NCI-H748 treated with DMSO at 0.1 percent for 48 hours (cell line): ENCODE results near the gene GEMIN2.
A peak's percentile ranks its signal among the peaks of the same experiment; 100 is the strongest.
"Not testable (repeated sequence)": the region's sequence is repeated elsewhere in the genome, so short reads cannot be mapped to it uniquely, and the experiment has no call there.

Source experiments
- DNase-seq: peaks from one replicate; lab custom pipeline; 2025; lab: John Stamatoyannopoulos, UW

The GEMIN2 gene

GRCh38 chr14:39109893-39110715, 4.0 kb upstream of the GEMIN2 start:
- no peak for DNase-seq

GRCh38 chr14:39113685-39114072, 444 bp upstream of the GEMIN2 start:
- DNase-seq: no peak

DNA sequence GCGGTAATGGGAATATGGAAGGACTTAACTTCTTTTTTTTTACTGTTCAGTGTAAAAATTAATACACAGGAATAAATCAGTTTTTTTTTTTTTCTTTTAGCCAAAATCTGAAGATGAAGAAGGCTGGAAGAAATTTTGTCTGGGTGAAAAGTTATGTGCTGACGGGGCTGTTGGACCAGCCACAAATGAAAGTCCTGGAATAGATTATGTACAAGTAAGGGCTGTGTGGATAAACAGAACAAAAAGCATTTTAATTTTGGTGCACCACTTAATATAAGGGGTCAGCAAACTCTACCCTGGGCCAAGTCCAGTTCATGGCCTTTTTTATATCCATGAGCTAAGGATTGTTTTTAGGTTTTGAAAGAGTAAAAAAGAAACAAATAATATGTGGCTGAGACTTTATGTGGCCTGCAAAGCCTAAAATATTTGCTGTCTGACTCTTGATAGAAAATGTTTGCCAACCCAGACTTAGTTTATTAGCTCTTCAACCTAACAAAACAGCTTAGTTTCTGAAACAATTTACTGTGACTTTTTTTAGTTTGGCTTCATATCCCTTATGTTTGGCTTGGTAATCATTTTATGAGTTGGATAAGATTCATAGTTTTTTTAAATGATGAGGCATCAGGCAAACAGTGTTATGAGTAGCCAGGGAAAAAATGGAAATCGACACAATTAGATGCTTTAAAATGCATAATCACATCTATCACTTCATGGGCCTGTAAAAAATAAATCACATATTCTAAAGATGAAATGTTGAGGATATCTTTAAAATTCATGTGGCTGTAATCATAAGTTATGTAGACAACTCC, 8.4 kb downstream of the GEMIN2 start:
- no peak for DNase-seq

- not testable (repeated sequence) for DNase-seq
These were observed 23.7 kb downstream of the GEMIN2 start for GRCh38 chr14:39137835-39138234.

DNA sequence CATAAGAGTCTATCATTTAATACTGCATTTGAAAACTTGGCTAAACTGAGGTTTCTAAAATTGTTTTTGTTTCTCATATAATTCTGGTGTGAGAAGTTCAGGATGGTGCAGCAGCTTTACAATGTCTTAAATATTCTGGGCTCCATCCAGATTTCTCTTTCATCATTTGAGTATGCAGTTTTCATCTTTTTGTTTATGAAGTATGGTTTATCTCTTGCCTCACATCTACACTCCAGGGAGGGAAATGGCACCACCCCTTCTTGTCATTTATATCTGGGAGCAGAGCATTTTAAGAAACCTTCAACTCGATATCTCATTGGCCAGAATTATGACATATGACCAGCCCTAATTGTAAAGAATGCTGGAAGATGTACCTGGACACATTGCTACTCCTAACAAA, 24.3 kb downstream of the GEMIN2 start:
- DNase-seq: no peak

- DNase-seq: no peak
These were observed 26.0 kb downstream of the GEMIN2 start for GRCh38 chr14:39140170-39140569.

- DNase-seq: not testable (repeated sequence)
These were observed 27.5 kb downstream of the GEMIN2 start for GRCh38 chr14:39141623-39142022.

GRCh38 chr14:39143226-39143625, 29.1 kb downstream of the GEMIN2 start:
- DNase-seq: not testable (repeated sequence)

DNA sequence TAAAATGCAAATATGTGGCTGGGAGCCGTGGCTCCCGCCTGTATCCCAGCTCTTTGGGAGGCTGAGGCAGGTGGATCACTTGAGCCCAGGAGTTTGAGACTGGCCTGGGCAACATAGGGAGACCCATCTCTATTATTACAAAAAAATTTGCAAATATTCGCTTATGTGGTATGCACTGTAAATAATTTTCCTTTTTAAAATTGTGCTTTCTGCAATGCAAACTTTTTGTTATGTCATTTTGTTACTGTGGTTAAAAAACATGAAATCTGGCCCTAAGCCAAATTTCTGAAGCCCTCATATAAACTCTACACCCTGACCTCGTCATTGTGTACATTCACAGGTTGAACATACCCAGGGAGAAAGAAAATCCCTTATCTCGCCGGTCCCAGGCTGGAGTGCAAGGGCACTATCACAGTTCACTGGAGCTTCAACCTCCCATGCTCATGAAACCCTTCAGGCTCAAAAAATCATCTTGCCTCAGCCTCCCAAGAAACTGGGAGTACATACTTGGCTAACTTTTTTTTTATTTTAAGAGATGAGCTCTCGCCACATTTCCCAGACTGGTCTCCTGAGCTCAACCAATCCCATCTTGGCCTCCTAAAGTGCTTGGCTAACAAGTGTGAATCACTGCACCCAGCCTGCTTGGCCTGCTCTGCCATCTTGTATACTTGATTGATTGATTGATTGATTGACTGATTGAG, 31.3 kb downstream of the GEMIN2 start:
- no peak for DNase-seq

DNA sequence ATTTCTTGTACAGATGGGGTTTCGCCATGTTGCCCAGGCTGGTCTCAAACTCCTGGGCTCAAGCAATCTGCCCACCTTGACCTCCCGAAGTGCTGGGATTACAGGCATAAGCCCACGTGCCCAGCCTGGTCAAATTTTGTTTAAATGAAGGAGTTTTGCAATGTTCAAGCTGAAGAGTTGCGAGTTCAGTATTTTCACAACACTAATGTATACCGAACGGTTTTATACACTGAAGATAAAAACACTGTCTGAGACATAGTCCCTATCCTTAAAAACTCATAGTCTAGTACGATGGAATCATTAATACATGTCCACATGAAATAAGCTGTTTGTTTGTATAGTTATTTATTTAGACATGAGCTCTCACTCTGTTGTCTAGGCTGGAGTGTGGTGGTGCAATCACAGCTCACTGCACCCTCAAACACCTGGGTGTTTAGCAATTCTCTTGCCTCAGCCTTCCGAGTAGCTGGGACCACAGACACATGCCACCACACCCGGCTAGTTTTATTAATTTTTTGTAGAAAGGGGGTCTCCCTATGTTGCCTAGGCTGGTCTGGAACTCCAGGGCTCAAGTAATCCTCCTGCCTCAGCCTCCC, 40.6 kb downstream of the GEMIN2 start:
- DNase-seq: no peak

DNA sequence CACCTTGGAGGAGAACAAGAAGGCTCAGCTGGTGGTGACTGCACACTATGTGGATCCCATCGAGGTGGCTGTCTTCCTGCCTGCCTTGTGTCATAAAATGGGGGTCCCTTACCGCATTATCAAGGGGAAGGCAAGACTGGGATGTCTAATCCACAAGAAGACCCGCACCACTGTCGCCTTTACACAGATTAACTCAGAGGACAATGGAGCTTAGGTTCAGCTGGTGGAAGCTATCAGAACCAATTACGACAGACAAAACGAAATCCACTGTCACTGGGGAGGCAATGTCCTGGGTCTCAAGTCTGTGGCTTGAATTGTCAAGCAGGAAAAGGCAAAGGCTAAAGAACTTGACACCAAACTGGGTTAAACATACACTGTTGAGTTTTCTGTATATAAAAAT, 43.4 kb downstream of the GEMIN2 start:
- DNase-seq: no peak

- no peak for DNase-seq
These were observed 44.2 kb downstream of the GEMIN2 start for GRCh38 chr14:39158222-39158858.

DNA sequence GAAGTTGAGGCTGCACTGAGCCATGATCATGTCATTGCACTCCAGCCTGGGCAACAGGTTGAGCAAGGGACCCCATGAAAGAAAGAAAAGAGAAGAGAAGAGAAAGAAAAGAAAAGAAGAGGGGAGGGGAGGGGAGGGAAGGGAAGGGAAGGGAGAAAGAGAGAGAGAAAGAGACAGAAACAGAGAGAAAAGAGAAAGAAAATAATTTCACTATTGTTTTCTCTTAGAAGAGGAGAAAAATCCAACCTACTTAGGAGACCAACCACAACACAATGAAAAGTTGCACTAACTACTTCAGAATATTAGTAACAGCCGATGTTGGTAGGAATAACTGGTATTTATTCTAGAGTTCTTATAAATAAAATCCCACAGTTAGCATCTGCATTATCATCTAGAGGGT, 46.4 kb downstream of the GEMIN2 start:
- no peak for DNase-seq

DNA sequence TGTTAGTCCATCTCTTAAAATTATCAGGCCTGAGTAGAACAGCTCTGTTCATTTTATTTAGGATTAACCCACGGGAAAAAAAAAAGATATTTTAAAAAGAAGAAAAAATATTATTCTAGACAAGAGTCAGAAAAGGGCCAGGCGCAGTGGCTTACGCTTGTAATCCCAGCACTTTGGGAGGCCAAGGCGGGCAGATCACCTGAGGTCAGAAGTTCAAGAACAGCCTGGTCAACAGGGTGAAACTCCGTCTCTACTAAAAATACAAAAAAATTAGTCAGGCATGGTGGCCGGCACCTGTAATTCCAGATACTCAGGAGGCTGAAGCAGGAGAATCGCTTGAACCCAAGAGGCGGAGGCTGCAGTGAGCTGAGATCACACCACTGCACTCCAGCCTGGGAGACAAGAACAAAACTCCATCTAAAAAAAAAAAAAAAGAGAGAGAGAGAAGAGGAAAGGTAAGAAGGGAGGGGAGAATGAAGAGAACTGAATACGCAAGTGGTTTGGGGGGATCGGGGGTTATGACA, 53.7 kb downstream of the GEMIN2 start:
- not testable (repeated sequence) for DNase-seq

DNA sequence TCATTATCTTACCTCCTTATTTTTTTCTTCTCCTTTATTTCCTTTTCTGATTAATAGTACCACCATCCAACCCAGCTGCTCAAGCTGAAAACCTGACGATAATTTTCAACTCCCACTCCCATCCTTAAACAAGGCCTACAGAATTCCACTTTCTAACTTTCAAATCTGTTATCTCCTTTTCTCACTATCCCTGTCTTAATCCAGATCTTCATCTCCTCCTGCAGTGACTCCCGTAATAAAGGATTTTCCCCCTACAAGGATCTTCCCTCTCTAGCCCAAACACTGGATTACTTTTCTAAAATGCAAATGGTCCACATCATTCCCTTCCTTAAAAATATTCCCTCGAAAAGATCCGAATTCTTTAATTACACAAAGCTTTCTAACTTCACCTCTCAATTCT, 54.5 kb downstream of the GEMIN2 start:
- DNase-seq: no peak

DNA sequence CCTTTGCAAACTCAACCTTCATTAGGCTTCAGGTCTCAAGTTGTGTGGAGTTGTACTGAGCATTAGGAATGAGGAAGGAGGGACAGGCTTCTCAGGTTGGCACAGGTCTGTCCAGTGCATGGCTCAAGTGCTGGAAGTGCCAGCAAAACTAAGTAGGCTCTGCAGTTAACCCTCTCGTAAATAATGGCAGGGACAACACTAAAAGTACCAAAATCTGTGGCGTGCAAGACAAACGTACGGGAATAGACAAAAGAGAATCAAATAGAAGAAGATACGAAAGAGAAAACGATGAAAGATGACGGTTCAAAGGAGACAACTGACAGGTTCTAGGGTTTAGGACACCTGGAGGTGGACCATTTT, 55.4 kb downstream of the GEMIN2 start:
- no peak for DNase-seq

- no peak for DNase-seq
These were observed 59.1 kb downstream of the GEMIN2 start for GRCh38 chr14:39173198-39173597.

DNA sequence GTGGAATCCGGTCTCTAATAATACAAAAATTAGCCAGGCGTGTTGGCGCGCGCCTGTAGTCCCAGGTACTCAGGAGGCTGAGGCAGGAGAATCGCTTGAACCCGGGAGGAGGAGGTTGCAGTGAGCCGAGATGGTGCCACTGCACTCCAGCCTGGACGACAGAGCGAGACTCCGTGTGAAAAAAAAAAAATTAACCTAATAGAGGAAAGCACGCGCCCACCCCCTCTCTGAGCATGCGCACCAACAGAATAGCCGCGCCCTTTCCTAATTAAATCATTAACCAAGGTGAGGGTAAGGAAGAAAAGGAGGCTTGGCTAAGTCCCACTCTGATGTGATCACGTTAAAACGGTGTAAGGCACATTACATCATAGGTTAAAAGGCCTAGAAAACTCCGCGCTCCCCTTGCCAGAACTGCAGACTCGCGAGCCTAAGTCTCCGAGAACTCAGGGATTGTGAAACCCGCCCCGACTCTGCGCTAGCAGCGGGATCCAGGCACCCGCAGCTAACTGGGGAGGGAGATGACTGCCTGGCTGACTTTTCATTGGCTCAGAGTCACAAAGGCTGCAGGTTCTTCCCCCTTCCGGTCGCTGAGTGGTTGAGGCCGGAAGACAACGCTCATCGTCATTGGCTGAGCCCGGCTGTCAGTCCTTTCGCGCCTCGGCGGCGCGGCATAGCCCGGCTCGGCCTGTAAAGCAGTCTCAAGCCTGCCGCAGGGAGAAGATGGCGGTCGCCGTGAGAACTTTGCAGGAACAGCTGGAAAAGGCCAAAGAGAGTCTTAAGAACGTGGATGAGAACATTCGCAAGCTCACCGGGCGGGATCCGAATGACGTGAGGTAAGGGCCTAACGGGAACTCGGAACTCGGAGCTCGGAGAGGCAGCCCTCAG, 60.7 kb downstream of the GEMIN2 start, which contains the start of gene PNN:
Gene PNN (plus strand): TSS at position 695 of the 885 bp plus-strand sequence. CDS start 26 bp downstream, at position 721.
- DNase-seq: peak; percentile 97

- no peak for DNase-seq
These were observed 61.5 kb downstream of the GEMIN2 start for GRCh38 chr14:39175445-39176262.
